ENCODE data around the gene MTERF2.

The MTERF2 gene

DNA sequence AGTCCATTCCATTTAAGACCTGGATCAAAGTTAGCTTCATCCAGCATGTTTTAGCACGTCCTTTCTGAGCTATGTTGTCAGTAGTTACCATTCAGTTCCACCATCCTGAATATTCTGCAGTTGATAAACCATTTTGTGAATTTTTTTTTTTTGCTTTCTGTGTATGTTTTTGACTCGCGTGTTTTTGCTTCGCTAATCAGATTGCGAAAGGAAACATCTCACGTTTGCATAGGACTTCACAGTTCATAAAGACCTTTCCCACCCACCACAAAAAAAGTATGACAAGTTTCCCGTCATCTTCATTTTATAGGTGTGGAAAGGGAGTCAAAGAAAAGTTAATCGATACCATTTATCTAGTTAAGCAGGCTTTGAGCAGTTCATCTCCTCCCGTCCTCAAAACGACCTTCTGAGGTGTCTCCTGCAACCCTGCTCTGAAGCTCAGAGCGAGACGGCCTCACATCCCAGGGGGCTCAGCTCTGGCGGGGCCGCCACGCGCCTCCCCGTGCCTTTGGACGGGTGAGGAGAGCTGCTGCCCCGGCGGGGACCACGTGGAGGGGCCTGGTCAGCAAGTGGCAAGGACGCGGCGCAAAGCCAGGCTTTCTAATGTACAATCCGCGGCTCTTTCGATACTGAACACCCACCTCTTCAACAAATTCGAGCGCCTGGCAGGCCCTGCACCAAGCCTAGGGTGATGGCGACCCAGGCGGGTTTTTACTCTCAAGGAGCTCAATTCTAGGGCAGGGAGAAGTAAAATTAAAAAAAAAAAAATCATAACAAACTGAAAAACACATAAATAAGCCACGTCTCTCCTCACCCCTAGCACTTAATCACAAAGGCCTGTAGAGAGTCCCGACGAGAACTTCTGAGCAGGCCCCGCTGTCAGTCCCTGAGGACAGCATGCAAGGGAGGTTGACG, 32.2 kb downstream of the MTERF2 start:
- no peak for DNase-seq (ENCODE audit: low spot score)

GRCh38 chr12:106953352-106954250, 33.3 kb downstream of the MTERF2 start:
- DNase-seq (ENCODE audit: low spot score): peak; percentile 32

DNA sequence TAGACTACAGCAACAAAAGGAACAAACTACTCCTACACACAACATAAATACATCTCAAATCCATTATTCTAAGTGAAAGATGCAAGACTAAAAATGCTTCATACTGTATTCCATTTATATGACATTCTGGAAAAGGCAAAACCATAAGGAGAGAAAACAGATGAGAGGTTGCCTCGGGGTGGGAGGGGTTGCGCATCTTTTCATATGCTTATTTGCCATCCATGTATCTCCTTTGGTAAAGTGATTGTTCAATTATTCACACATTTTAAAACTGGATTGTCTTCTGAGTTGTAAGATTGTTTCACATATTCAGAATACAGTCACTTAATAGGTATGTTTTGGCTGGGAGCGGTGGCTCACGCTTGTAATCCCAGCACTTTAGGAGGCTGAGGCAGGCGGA, 36.4 kb downstream of the MTERF2 start:
- DNase-seq (ENCODE audit: low spot score): no peak

- no peak for DNase-seq (ENCODE audit: low spot score)
These were observed 39.5 kb downstream of the MTERF2 start for GRCh38 chr12:106947461-106947860.

DNA sequence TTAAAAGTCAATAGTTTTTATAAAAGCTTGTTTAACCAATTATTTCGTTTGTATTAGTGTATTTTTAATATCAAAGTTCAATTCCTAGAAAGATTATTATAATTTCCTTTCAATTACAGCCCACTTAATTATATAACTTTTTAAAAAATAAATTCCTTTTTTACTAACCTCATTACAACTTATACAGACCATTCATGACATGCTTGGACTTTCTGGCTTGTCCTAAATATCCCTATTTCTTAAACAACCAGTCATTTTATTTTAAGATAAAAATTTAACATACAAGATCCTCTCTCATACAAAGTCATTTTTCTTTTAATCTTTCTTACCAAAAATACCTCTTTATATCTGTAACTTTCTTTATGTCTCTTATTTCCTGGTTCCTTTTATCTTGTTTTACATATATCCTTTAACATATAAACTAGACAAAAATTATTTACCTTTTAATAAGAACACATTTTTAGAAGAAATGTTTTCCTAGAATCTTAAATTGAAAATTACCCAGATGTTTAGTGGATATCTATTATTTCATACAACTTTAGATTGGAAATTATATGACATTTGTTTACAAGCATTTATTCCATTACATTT, 41.6 kb downstream of the MTERF2 start:
- no peak for DNase-seq (ENCODE audit: low spot score)

DNA sequence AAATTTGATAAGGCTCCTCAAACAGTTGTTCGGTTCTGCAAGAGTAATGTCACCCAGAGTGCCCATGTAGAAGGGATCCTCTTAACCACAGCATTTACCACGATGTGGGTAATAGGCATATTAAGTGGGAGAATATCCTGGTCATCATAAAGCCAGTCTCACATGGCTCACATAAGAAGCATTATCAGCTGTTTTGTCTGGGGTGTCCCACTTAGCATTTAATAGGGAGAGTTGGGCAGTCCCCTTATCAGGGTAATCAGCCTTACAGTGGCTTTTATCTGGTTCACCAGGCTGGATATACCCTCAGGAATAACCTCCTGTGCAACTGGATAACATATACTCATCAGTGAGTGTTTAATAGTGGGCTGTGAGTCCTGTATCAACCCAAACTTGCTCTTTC, 44.2 kb downstream of the MTERF2 start:
- DNase-seq (ENCODE audit: low spot score): no peak

GRCh38 chr12:106941481-106942156, 45.3 kb downstream of the MTERF2 start:
- no peak for DNase-seq (ENCODE audit: low spot score)

GRCh38 chr12:106934277-106934676, 52.7 kb downstream of the MTERF2 start:
- DNase-seq (ENCODE audit: low spot score): no peak
